GM19452 (cell line): ENCODE data around the gene ARIH2.
A peak's percentile ranks its signal among the peaks of the same experiment; 100 is the strongest.
"Not testable (repeated sequence)": the region's sequence is repeated elsewhere in the genome, so short reads cannot be mapped to it uniquely, and the experiment has no call there.

Experiments used
- ATAC-seq: cut with Tn5 transposase; IDR thresholded peaks from one replicate; pipeline ENCODE4 v1.9.1; 2021; ENCODE audit not compliant: unreplicated experiment

Gene ARIH2

GRCh38 chr3:48918388-48919214 is at the start of gene ARIH2:
TSS of gene ARIH2 (plus strand) at chr3:48918842. CDS start at chr3:48927559, 8,717 bp downstream.
- peak; percentile 82 for ATAC-seq

- ATAC-seq = no peak
Observed at GRCh38 chr3:48877671-48878070, 41.0 kb upstream of the ARIH2 start.

GRCh38 chr3:48879307-48879993 is 39.2 kb upstream of the ARIH2 start:
- ATAC-seq = no peak

- no peak for ATAC-seq
Observed at GRCh38 chr3:48879994-48880377, 38.7 kb upstream of the ARIH2 start.

GRCh38 chr3:48881006-48881405 is 37.6 kb upstream of the ARIH2 start:
- no peak for ATAC-seq

- no peak for ATAC-seq
Observed at GRCh38 chr3:48881652-48882114, 37.0 kb upstream of the ARIH2 start.

- no peak for ATAC-seq
Observed at GRCh38 chr3:48885753-48886152, 32.9 kb upstream of the ARIH2 start.

- ATAC-seq = no peak
Observed at GRCh38 chr3:48891606-48892005, 27.0 kb upstream of the ARIH2 start.

- ATAC-seq = no peak
Observed at GRCh38 chr3:48894516-48894915, 24.1 kb upstream of the ARIH2 start.

- no peak for ATAC-seq
Observed at GRCh38 chr3:48896936-48897335, 21.7 kb upstream of the ARIH2 start.

- no peak for ATAC-seq
Observed at GRCh38 chr3:48897460-48898376, 20.9 kb upstream of the ARIH2 start.

GRCh38 chr3:48898383-48899234 is 20.0 kb upstream of the ARIH2 start, which contains the start of gene SLC25A20:
TSS of gene SLC25A20 (minus strand) at chr3:48898882. CDS start at chr3:48898794, 88 bp downstream.
- ATAC-seq = peak; percentile 91

- no peak for ATAC-seq
Observed at GRCh38 chr3:48899273-48899672, 19.4 kb upstream of the ARIH2 start.

- not testable (repeated sequence) for ATAC-seq
Observed at GRCh38 chr3:48907026-48907425, 11.6 kb upstream of the ARIH2 start.

- no peak for ATAC-seq
Observed at GRCh38 chr3:48915296-48915695, 3.3 kb upstream of the ARIH2 start.

- peak; percentile 4 for ATAC-seq
Observed at GRCh38 chr3:48919215-48920138, 835 bp downstream of the ARIH2 start.

GRCh38 chr3:48926425-48927392 is 8.1 kb downstream of the ARIH2 start:
- no peak for ATAC-seq

- ATAC-seq = no peak
Observed at GRCh38 chr3:48927928-48928327, 9.3 kb downstream of the ARIH2 start.
